AG10803 (cell line): ENCODE results near the gene RPN1.
A peak's percentile ranks its signal among the peaks of the same experiment; 100 is the strongest.
"Not testable (repeated sequence)": the region's sequence is repeated elsewhere in the genome, so short reads cannot be mapped to it uniquely, and the experiment has no call there.

ENCODE experiments used
- DNase-seq: peaks from one replicate; pipeline ENCODE4 v3.0.0; 2010; ENCODE audit warnings: low read depth
- H3K4me3 ChIP-seq: 2 replicates; pipeline ENCODE4 v1.5.1; 2011; ENCODE audit warnings: mild to moderate bottlenecking, low read length, control low read depth
- TF ChIP-seq, protein P1 (sequence below): conservative IDR thresholded peaks from 2 replicates; pipeline ENCODE4 v1.5.1; 2011; ENCODE audit warnings: mild to moderate bottlenecking, low read length, control low read depth, inconsistent platforms

The RPN1 gene

DNA sequence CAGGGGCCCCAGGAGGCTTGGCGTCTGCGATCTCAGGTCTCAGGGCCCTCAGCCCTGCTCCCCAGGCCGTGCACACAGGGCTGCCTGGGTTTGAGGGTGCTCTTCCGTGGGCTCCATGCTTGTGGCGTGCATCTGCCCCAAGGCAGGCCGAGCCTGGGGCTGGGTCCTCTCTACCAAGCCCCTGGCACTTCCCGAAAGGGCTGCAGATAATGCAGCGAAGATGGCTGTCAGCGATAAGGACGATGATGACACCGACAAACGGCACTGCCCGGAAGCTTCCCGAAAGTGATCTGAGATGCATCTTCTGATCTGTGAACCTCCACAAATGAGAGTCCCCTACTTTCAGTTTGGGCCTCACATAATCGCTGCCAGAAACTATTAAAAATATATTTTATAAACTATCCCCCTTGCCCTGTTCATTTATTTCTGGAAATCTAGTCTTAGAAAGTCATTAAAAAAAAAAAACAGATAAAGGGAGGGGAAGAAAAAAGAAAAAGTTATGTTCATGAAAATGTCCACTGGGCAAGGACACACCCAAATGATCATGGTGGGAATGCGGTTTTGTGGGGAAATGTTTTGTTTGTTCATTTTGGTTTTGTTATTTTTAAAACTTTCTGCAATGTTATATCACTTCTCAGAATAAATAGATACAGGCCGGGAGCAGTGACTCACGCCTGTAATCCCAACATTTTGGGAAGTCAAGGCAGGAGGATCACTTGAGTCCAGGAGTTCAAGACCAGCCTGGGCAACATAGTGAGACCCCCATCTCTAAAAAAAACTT lies 51.5 kb downstream of the RPN1 start:
- TF ChIP-seq, protein P1, sequence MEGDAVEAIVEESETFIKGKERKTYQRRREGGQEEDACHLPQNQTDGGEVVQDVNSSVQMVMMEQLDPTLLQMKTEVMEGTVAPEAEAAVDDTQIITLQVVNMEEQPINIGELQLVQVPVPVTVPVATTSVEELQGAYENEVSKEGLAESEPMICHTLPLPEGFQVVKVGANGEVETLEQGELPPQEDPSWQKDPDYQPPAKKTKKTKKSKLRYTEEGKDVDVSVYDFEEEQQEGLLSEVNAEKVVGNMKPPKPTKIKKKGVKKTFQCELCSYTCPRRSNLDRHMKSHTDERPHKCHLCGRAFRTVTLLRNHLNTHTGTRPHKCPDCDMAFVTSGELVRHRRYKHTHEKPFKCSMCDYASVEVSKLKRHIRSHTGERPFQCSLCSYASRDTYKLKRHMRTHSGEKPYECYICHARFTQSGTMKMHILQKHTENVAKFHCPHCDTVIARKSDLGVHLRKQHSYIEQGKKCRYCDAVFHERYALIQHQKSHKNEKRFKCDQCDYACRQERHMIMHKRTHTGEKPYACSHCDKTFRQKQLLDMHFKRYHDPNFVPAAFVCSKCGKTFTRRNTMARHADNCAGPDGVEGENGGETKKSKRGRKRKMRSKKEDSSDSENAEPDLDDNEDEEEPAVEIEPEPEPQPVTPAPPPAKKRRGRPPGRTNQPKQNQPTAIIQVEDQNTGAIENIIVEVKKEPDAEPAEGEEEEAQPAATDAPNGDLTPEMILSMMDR: no peak
- DNase-seq: no peak
- H3K4me3 ChIP-seq: no peak overlapping the region

DNA sequence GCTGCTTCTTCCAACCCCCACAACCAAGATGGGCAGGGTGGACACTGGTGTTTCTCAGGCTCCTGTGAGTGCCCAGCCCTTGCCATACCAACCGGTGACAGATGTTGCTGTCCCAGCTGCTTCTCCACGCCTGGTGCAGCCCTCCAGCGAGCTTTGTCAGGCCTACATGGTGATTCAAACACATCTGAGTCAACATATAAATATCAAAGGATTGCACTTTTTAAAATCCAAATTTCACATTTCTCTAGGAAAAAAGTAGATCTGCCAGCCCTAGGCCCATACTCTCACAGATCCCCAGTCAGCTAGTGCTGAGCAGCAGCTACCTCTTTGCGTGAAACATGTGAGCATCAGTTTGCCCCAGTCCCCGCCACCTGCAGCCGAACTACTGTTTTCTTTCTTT lies 52.7 kb downstream of the RPN1 start:
- peak; percentile 69 for DNase-seq

DNA sequence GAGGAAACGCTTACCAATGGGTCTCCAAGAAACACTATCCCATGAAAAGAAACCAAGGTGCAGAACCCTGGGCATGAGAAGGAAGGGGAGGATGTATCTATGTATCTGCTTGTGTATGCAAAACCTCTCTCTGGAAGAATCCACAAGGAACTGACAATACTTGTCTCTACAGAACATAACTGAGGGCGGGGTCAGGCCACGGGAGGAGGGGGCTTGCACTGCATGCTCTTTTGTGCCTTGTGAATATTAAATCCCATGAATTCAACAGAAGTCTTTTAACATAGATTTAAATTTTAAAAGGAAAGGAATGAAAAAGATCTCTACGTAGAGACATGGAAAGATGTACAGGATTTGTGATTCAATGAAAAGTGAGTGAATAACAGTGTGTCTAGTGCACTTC lies 57.8 kb downstream of the RPN1 start:
- DNase-seq: no peak
- TF ChIP-seq, protein P1: no peak
- no peak overlapping the region for H3K4me3 ChIP-seq

More for the DNA sequence above, 52.7 kb downstream of the RPN1 start:
- TF ChIP-seq, protein P1: no peak
- H3K4me3 ChIP-seq: no peak overlapping the region

DNA sequence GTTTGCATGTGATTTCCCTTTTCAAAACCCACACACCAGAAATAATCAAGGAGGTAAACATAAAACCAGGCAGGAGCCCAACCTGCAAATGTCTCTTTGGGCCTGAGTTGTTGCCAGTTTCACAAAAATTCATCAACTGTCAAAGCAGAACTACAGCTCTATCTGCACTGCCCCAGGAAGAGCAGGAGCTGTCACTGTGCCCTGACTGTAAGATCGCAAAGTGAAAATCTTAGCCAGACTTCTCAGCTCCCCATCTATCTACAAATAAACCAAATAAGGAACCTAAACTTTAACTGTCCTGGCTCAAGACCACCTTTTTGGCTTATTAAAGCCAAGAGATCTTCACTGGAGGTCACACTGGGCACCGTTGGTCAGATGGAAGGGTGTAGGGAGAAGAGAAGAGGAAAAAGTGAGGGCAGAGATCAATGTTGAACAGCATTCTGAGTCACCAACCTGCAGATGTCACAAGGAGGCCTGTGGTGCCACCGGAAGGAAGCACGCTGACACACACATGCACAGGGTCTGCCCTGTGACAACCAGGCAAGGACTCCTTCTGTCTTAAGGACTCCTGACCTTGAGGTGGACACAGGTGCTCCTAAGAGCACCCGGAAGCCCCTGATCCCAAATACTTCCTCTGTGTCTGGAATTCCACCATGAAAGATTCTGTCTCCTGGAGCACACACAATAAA lies 58.7 kb downstream of the RPN1 start:
- TF ChIP-seq, protein P1: no peak
- no peak overlapping the region for H3K4me3 ChIP-seq
- no peak for DNase-seq

DNA sequence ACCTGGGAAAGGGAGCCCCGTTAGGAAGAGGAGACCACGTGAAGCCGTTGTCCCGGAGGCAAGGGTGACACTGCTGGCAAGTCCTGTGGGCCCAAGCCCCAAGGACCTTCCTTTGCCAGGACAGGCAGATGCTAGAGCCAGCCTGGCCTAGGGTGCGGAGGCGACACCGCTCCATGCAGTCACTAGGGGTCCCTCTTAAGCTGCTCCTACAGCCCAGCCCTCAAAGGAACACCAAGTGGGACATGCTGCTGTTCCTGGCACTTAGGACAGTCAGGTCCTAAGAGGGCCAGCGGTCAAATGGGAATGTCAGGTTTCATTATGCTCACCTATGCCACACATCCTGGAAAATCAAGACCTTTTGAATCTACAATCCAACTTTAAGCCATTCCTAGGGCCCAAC lies 59.7 kb downstream of the RPN1 start:
- no peak for DNase-seq
- no peak overlapping the region for H3K4me3 ChIP-seq
- TF ChIP-seq, protein P1: no peak

DNA sequence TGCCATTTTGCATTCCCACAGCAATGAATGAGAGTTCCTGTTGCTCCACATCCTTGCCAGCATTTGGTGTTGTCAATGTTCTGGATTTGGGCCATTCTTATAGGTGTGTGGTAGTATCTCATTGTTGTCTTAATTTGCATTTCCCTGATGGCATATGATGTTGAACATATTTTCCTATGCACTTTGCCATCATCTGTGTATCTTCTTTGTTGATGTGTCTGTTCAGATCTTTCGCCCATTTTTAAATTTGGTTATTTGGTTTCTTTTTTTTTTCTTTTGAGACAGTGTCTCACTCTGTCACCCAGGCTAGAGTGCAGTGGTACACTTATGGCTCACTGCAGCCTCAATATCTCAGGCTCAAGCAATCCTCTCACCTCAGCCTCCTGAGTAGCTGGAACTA lies 60.6 kb downstream of the RPN1 start:
- H3K4me3 ChIP-seq, DNase-seq: not testable (repeated sequence)

DNA sequence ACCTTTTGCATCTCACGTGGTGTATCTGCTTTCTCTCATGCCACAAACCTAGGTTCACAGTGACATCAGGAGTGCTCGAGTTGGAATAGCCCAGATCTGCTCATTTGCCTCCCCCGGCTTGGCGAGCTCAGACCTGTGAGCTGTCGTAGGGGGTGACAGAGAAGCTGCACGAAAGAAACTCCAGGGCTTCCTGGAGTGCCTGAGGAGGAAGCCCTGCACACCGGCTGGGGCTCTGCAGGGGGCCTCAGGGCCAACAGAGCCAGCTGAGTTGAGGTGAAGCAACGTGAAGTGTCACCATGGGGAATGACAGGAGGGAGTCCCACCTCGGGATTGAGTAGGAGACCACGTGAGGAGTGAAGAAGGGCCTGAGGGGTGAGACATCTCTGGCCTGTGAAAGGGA lies 62.5 kb downstream of the RPN1 start:
- TF ChIP-seq, protein P1: no peak
- H3K4me3 ChIP-seq: no peak overlapping the region
- DNase-seq: no peak
